ENCODE results near the gene CTSD.

CTSD gene

GRCh38 chr11:1742869-1743584 is 20.7 kb downstream of the CTSD start:
- no peak for DNase-seq

- no peak for DNase-seq
Observed at GRCh38 chr11:1742371-1742770, 21.4 kb downstream of the CTSD start.

- DNase-seq, result no peak
Observed at GRCh38 chr11:1741741-1742140, 22.0 kb downstream of the CTSD start.

GRCh38 chr11:1740786-1741530 is 22.8 kb downstream of the CTSD start:
- no peak for DNase-seq

- DNase-seq, result no peak
Observed at GRCh38 chr11:1739576-1739975, 24.2 kb downstream of the CTSD start.

- no peak for DNase-seq
Observed at GRCh38 chr11:1738380-1738779, 25.3 kb downstream of the CTSD start.

GRCh38 chr11:1737080-1737757 is 26.5 kb downstream of the CTSD start:
- DNase-seq, result no peak

- no peak for DNase-seq
Observed at GRCh38 chr11:1736447-1736992, 27.2 kb downstream of the CTSD start.

GRCh38 chr11:1735271-1735670 is 28.5 kb downstream of the CTSD start:
- no peak for DNase-seq

- DNase-seq, result no peak
Observed at GRCh38 chr11:1734641-1735081, 29.1 kb downstream of the CTSD start.

GRCh38 chr11:1733716-1734640 is 29.7 kb downstream of the CTSD start:
- no peak for DNase-seq

GRCh38 chr11:1733009-1733715 is 30.6 kb downstream of the CTSD start:
- DNase-seq, result peak; percentile 49

- no peak for DNase-seq
Observed at GRCh38 chr11:1732418-1733008, 31.2 kb downstream of the CTSD start.

- DNase-seq, result no peak
Observed at GRCh38 chr11:1731451-1732059, 32.2 kb downstream of the CTSD start.

- no peak for DNase-seq
Observed at GRCh38 chr11:1730059-1730629, 33.6 kb downstream of the CTSD start.

GRCh38 chr11:1729692-1730011 is 34.1 kb downstream of the CTSD start:
- DNase-seq, result no peak

GRCh38 chr11:1728931-1729691 is 34.6 kb downstream of the CTSD start:
- DNase-seq, result peak; percentile 74

- DNase-seq, result no peak
Observed at GRCh38 chr11:1728301-1728700, 35.4 kb downstream of the CTSD start.

- no peak for DNase-seq
Observed at GRCh38 chr11:1727861-1728260, 35.9 kb downstream of the CTSD start.

Data from activated CD8-positive, alpha-beta memory T cell treated with anti-CD3 and anti-CD28 coated beads for 24 hours (primary cell).